Activated effector memory CD4-positive, alpha-beta T cell treated with Interleukin-2 at 50 U/mL for 16 hours (primary cell): ENCODE data around the gene NDUFB5.
A peak's percentile ranks its signal among the peaks of the same experiment; 100 is the strongest.

Source experiments
- DNase-seq: peaks from one replicate; pipeline ENCODE4 v3.0.0-alpha.2; 2020

Gene NDUFB5

DNA sequence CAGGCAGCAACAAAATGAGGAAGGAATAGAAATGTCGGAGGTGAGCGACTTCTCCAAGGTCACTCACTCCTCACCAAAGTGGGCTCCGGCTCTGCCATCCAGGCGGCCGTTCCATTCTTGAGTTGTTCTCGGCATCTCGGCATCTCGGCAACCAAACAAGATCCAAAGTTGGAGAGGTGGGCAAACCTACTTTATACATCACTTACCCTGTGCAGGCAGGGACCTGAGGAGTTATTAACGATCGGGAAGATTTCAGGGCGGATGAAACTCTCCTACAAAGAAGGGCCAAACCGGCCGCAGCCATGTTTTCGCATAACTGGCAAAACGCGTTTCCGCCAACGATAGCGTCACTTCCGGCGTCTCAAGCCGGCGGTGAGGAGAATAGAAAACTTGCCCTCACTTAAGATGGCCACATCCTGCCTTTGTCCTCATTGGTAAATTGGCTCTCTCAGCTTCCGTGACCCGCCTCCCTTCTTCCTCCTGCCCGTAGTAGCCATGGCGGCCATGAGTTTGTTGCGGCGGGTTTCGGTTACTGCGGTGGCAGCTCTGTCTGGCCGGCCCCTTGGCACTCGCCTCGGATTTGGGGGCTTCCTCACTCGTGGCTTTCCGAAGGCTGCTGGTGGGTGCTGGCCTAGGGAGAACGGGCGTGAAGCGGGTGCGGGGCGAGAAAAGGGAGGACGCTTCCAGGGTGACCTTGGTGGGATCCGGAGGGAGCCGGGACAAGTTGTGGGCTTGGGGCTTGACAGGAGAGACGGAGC lies at the start of gene NDUFB5, which contains the start of gene MRPL47:
NDUFB5 (plus strand) TSS at position 474 of the 758 bp plus-strand sequence; CDS start at position 496, 22 bp downstream.
MRPL47 (minus strand) TSS at position 318 of the 758 bp plus-strand sequence; CDS start at position 304, 14 bp downstream.
- peak; percentile 87 for DNase-seq

DNA sequence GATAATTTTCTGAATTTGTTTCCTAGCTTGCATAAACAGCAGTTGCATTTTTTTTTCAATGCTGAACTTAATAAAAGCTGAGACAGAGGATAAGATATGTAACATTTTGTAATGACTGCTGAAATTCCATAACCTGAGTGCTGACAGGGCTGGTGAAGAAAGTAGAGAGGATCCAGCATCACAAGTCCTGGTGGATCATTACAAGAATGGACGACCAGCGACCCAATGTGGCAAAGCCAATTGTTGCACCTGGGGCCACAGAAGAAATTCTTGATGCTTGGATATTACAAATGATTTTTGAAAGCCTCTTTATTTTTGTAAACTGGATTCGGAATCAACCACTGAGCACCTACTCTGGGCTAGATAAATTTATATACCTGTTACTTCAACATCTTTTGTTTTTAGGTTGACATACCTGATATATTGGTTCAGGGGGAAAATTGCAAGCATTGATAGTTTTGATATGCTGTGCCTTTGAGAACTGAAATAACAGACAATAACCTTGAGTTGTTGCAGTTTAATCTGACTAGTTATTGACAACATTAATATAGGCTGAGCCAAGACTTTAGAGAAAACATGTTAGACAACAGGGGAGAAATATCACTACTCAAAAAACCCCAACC lies 45.7 kb upstream of the NDUFB5 start:
- peak; percentile 15 for DNase-seq

DNA sequence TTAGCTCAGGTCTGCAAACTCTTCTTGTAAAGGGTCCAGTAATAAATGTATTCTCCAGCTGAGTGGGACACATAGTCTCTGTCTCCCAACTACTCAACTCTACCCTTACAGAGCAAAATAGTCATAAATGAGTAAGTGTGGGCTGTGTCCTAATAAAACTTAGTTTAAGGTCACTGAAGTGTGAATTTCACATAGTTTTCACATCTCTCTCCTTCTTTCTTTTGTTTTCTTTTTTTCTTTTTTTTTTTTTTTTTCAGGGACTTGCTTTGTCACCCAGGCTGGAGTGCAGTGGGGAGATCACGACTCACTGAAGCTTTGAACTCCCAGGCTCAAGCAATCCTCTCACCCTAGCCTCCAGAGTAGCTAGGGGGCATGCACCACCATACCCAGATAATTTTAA lies 43.8 kb upstream of the NDUFB5 start:
- no peak for DNase-seq

DNA sequence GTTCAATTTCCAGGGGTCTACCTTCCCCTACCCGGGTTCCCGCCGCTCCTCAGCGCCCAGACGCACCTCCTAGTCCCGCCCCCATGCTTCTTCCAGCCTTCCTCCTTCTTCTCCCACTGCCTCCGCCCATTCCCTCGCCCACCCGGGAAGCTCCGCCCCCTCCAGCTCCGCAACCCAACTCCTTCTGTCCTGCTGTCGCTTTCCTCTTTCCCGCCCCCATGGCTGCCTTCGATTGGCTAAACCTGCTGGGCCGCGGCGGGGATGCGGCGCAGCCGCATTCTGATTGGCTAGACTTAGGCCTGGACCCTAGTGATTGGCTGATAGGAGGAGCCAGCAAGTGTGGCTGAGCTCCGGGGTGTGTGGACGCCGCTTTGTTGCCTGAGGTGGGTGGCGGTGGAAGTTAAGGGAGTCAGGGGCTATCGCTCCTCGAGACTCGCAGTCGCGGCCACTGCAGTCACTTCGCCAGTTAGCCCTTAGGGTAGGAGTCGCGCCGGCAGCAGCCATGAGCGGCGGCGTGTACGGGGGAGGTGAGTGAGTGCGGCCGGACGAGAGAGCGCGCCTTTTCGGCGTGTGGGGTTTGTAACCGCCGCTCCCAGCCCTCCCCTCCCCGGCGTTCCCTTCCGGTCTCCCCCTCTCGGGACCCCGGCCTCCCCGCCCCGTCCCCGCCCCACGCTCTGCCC lies 41.9 kb upstream of the NDUFB5 start, which contains the start of gene ACTL6A:
ACTL6A (plus strand) TSS at position 336 of the 680 bp plus-strand sequence; CDS start at position 503, 167 bp downstream.
- DNase-seq: peak; percentile 98

DNA sequence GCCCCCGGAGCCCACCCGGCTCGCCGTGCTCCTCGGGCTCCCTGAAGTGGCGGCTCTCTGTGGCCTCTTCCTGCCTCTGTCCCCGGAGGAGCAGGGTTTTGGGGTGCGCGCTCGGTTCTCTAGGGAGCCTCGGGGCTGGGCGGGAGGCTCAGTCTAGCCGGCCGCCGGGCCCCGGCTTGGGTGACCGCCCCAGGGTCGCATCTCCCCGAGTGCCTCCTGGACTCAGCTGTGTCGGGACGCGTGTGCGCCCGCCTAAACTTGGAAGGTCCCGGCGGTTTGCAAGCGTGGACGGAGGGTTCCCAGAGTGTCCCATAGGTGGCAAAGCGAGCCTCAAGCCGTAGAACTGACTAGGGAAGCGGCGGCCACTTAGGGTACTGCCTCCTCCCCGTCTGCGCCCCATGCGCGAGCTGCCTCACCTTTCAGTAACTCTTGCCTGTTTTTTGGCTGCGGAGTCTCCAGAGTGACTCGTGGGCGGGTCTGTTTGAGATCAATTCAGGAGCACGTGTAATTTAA lies 41.3 kb upstream of the NDUFB5 start:
- DNase-seq: peak; percentile 52

DNA sequence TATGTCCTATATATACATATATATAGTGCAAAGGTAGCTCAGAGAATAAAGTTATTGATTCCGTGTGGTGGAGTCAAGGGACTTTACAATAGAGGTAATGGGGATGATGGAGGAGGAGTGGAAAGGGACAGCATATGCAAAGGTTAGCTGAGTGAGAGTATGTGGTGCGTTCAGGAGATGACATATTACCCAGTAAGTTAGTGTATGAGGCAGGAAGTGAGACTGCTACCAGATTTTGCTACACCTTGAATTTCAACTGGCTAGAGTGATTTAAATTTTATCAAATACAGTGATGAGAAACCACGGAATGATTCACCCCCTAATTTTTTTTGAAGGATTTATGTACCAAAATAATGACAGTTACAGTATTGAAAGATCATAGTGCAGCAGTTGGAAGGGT lies 39.1 kb upstream of the NDUFB5 start:
- DNase-seq: no peak

DNA sequence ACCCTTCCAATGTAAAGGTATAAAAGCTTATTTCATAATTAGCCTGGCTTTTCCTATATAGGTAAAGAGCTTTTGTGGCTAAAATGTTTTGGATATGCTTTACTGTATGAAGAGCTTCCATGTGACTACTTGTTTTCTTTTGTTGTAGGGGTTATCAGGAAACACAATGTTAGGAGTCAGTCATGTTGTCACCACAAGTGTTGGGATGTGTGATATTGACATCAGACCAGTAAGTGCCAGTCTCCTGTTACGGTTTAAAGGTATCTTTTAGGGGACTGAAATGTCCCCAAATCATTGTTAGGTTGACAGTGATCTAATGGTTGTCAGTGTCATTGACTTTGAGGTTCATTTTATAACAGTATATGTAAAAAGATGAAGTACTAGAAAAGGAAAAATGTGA lies 23.6 kb upstream of the NDUFB5 start:
- no peak for DNase-seq

DNA sequence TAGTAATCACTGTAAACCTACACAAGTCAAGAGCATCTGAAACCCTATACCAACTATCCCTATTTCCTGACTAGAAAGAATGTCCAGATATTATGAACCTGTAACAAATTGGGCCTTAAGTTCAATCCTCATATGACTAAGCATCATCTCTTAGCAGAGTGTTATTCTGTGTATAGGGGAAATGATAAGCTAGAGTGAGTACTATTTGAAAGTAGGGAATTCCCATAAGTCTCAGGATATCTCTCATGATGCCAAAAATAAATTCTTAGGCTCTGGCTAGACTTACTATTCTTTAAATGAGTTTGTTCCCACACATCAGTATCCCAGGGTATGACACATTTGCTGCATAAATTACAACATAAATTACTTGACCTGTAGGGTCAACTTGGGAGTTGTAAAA lies 15.5 kb upstream of the NDUFB5 start:
- no peak for DNase-seq

DNA sequence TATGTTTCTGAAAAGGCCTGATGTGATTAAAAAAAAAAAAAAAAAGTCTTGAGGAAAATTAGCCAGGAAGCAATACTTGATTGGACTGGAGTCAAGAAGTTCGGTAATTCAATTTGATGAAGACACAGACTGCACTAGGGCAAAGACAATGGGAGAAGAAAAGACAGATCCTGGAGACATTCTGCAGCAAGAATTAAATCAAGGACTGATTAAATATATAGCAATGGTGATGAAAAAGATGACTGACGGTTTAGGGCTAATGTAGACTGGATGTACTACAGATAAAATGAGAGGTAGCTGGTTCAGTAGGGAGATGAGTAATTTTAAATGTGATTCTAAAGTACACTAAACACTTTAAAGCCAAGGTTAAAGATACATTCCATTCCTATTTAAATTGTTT lies 13.9 kb upstream of the NDUFB5 start:
- DNase-seq: no peak

DNA sequence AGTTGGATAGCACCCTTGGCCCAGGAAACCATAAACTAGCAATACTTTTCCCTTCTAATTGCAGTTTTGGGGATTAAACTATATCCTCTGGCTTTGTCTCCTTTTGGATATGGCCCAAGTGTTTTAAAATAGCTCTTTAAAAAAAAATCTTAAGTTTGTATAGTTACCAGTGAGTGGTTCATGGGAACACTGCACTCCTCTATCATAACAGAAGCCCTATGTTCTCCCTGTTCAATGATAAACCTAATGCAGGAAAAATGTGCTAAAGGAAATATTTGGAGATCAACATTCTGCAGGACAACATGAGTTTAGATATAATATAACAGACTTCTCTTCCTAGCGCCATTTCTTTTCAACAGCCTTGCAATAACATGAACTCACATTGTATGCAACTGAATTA lies 13.3 kb upstream of the NDUFB5 start:
- no peak for DNase-seq

DNA sequence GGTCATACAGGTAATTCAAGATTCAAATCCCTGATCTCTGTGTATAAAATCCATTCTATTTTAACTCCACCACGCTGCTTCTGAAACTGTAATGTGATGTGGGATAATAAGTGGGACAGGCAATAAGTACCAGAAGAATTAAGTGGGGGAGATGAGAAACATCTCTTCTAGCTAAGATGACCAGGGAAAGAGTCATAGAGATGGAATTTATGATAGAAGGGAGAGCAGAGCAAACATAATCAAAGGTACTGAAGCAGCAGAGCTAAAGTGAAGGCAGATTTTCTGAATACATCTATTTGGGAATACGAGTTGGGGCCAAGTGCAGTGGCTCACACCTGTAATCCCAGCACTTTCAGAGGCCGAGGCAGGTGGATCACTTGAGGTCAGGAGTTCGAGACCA lies 5.1 kb upstream of the NDUFB5 start:
- DNase-seq: no peak

DNA sequence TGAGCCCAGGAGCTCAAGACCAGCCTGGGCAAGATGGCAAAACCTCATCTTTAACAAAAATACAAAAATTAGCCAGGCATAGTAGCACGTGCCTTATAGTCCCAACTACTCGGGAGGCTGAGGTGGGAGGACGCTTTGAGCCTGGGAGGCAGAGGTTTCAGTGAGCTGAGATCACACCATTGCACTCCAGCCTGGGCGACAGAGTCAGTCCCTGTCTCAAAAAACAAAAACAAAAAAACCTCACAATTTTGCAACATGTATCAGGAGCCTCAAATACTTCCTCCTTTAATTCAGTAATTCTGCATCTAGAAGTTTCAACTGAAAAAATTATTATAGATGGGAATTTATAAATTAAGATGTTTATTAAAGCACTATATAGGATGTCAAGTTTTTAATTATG lies 1.3 kb upstream of the NDUFB5 start:
- no peak for DNase-seq

DNA sequence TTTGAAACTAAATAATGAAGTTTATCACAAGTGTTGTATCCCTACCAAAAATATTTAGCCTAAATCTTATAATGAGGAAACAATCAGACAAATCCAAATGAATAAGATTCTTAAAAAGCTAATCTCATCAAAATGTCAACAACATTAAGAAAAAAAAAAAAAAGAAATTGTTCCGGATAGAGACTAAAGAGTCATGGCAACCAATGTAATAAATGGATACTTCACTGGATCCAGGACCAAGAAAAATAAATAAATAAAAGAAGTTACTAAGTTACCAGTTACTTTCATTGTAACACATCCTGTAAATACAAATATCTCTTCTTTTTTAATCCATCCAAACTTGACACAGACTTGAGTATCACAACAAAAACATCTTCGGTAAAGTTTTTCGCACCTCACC lies 763 bp upstream of the NDUFB5 start:
- DNase-seq: no peak

DNA sequence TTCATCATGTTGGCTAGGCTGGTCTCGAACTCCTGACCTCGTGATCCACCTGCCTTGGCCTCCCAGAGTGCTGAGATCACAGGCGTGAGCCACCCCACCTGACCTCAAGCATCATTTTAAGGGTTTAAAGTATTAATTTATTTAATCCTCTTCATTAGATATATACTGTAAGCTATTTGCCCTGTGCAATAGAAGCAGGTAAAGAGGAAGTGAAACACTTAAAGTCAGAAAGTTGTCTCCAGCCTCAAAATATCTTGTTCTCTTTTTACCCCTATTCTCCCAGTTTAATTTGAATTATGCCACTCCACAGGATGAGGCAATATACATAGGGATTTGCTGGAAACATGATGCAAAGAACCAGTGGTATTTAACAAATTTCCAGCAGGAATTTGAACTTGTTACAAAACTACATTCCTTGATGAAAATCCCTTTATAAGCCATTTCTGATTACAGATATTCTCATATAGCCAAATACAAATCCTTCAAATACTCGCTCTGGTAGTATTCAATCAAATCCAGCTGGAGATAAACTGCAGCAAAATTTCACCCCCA lies 2.0 kb downstream of the NDUFB5 start:
- no peak for DNase-seq

DNA sequence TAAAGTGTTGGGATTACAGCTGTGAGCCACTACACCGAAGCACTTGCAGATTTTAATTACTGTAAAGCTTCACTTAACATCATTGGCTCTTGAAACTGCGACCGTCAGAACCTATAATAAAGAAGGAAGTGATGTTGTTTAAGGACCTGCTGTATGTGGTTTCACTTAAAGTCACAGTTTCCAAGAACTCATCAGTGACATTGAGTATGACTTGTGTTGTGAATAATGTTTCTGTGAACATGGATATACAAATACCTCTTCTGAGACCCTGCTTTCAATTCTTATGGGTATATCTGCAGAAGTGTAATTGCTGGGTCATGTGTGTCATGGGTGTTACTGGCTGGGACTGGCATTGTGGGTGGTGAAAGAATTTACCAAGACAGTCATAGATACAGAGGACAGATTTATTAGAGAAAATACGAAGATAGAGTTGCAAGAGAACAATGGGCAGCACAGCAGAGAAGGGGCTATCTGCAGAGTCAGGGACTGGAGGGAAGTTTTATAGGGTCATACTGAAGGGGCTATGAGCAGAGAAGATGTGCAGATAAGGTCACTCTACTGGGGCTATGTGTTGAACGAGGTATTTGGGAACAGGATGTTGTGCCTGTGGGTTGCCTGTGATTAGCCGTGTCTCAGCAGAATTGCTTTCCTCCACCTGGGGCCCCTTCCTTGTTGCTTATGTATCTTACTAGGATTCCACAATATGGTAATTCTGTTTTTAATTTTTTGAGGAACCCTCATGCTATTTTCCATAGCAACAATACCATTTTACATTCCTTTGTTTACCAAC lies 4.5 kb downstream of the NDUFB5 start:
- no peak for DNase-seq

DNA sequence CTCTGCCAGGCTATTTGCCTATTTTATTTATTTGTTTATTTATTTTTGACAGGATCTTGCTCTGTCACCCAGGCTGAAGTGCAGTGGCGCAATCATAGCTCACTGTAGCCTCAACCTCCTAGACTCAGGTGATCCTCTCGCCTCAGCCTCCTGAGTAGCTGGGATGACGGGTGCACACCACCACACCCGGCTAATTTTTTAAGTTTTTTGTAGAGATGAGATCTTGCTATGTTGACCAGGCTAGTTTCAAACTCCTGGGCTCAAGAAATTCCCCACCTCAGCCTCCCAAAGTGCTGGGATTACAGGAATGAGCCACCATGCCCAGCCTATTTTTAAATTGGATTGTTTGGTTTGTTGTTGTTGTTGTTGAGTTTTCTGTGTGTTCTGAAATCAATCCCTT lies 5.5 kb downstream of the NDUFB5 start:
- DNase-seq: no peak

DNA sequence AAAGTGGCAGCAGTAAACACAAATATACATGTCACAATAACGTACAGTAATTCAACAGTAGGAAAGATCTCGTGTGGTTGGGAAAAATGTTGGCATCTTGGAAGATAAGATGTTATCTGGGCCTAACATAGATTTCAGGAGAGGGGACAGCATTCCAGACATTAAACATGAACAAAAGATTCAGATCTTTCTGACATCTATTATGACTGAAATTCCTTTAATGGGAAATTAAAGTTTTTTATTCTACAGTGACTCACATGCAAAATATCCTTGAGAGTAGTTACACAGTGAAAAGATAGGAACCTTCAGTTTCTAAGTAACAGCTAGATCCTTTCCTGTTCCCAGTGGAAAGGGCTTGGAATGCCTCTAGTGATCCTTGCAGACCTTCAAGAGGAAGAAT lies 9.2 kb downstream of the NDUFB5 start:
- DNase-seq: no peak

DNA sequence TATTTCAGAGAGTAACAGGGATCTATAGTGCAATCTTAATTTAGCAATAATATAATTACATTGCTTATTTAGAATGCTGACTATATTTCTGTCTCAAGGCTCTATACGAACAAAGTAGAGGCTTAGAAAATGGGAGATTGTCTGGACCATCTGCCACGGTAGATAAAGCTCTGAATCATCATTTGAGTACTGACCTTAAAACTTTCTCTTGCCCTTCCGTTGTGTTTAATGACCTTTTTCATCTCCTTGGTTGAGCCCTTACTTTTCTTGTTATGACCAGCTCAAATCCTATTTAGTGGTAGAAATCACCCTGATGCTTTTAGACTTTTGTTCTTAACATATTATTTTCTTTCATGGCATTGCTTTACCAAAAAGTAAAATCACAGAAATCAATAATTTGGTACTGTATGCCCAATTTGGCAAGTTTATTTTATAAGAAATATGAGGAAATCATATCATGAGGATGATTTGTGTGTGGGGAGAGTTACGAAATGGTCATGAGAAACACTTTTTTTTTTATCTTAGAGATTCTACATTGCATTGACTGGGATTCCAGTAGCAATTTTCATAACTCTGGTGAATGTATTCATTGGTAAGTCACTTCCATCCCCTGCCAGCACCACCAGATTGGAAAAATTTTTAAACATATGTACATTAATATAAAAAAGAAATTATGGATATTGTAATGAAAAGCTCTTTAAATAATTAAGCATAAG lies 11.0 kb downstream of the NDUFB5 start:
- DNase-seq: no peak

DNA sequence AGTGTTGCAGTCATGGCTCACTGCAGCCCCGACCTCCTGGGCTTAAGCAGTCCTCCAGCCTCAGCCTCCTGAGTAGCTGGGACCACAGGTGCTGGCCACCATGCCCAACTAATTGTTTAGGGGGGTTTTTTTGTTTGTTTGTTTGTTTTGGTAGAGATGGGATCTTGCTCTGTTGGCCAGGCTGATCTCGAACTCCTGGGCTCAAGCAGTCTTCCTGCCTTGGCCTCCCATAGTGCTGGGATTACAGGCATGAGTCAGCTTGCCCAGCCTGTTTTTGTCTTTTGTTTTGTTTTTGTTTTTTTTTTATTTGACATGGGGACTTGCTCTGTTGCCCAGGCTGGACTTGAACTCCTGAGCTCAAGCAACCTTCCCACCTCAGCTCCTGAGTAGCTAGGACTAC lies 17.4 kb downstream of the NDUFB5 start:
- DNase-seq: no peak

DNA sequence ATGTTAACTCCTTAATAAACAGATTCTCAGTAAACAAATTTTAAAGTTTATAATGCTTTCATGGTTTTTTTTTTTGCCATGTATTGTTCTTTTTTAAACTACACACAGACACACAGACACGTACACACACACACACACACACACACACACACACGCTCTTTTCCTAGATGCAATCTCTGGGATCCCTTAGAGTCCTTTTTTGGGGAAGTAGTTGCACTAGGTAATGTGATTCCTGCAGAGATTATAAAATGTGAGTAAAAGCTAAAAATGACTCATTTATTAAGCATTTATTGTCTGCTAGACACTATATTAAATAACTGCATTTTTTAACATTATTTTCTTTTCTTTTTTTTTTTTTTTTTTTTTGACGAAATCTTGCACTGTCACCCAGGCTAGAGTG lies 19.9 kb downstream of the NDUFB5 start:
- no peak for DNase-seq

DNA sequence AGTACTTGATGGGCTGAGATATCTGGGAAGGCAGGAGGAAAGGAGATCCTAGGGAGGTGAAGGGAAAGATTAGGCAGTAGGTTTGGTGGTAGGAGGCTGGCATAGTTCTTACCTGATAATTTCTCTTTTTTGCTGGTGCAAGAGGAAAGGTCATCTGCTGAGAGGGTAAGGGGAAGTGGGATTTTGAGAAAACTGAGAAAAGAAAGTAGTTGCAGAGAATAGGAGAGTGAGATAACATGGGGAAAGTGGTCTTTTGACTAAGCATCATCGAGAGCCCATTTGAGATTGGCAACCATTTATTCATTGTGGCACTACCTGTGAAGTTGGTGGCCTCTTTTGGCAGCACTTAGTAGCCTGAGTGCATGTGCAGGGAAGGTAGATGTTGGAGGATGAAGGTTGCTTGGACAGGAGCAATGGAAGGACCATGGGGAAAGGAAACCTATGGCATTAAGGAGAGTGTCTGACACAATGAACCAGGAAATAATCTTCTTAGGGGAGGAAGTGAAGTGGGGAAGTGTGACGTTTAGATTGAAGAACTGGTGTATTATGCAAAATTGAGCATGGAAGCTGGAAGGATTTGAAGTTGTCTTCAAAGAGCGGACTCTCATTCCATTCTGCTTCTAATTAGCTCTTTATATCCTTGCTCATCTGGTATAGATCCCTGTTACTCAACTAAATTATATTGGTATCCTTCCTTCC lies 26.3 kb downstream of the NDUFB5 start:
- no peak for DNase-seq
